ENCODE data around the gene NELL1. TPM values are rescaled to one million over a fixed set of nuclear protein-coding genes. Genes with fewer than 3 reads are reported as not detected.

Gene NELL1
- total and polyA plus RNA-seq, 2 donors (not counting 1 experiment from before 2014, with no cell fraction given): not detected

DNA sequence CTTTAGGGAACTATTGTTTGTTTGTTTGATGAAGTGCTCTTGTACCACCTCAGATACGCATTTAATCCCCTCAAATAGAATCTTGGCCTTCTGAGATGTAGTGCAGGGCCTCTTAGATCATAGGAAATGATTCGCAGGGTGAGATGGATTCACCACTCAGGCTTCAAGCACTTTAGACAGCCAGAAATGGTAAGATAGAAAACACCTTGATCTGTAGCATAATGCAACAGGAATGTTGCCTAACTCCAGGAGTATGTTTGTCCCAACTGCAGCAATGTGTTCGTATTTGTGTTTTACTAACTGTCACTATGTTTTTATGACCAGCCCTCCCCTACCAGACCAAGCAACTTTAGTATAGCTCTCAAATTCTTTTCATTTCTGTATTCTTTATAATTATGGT lies 761.2 kb downstream of the NELL1 start:
- H3K4me1 ChIP-seq (ENCODE audit: control insufficient read depth, extremely low read depth, insufficient read depth, low read length): no peaks in the 10 kb centered on the region
- no peaks in the 10 kb centered on the region for H4K20me1 ChIP-seq (ENCODE audit: control insufficient read depth, extremely low read depth, insufficient read depth, low read length)
- TF ChIP-seq CTCF (conservative IDR thresholded peaks at IDR 0.05 in 1 of 2, IDR thresholded peaks at IDR 0.05 in 1 of 2; ENCODE audit: low read depth in 1 of 2, low read length in 2 of 2) (no peak), EZH2 (IDR thresholded peaks at IDR 0.05; ENCODE audit: low read length, missing control alignments) (no peak)
- no peaks in the 10 kb centered on the region for H3K36me3 ChIP-seq (ENCODE audit: control insufficient read depth, insufficient read depth, low read length)
- no peak overlapping the region for H2AFZ ChIP-seq (ENCODE audit: low read length)
- H3K9me3 ChIP-seq (ENCODE audit: control insufficient read depth, insufficient read depth, low read depth, low read length): no peaks in the 10 kb centered on the region
- H3K9ac ChIP-seq (ENCODE audit: insufficient read depth, low read length): no peak overlapping the region
- H3K27ac ChIP-seq (ENCODE audit: insufficient read depth, low read length): no peak overlapping the region
- no peaks in the 10 kb centered on the region for H3K79me2 ChIP-seq (ENCODE audit: control insufficient read depth, insufficient read depth, low read length)
- H3K4me2 ChIP-seq (ENCODE audit: extremely low read depth, insufficient read depth, low read length): no peak overlapping the region
- H3K27me3 ChIP-seq (ENCODE audit: control insufficient read depth, insufficient read depth, low read length): no peaks in the 10 kb centered on the region
- H3K4me3 ChIP-seq (replicated peaks in 1 of 4; ENCODE audit: control extremely low read depth in 1 of 4, insufficient read depth in 1 of 4, low read depth in 3 of 4, low read length in 4 of 4): no peak overlapping the region
- DNase-seq (ENCODE audit: low read depth in 2 of 2): no peak

DNA sequence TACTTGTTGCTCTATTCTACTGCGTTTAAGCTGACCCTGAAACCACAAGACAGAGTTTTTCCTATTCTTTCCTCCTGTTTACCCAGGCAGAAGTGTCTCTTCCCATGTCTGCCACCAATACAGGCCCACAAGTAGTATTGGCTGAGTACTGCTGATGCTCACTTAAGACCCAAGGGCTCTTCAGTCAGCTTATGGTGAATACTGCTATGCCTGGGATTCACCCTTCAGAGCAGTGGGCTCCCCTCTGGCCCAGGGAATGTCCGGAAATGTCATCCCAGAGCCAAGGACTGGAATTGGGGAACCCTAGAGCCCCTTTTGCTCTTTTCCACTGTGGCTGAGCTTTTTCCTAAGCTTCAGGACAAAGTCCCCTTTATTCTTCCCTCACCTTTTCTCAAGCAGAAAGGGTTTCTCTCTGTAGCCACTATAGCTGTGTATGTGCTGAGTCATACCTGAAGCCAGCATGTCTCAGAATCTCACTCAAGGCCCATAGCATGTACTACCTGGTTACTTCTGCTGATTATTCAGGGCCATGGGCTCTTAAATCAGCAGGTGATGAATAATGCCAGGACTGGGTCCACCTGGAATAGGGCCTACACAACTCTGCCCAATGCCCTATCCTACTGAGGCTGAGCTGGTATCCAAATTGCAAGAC lies 777.7 kb downstream of the NELL1 start:
- H3K79me2 ChIP-seq (ENCODE audit: control insufficient read depth, insufficient read depth, low read length): no peaks in the 10 kb centered on the region
- no peak overlapping the region for H3K4me2 ChIP-seq (ENCODE audit: extremely low read depth, insufficient read depth, low read length)
- DNase-seq (ENCODE audit: low read depth in 2 of 2): no peak
- H3K9me3 ChIP-seq (ENCODE audit: control insufficient read depth, insufficient read depth, low read depth, low read length): no peaks in the 10 kb centered on the region
- H3K4me1 ChIP-seq (ENCODE audit: control insufficient read depth, extremely low read depth, insufficient read depth, low read length): no peaks in the 10 kb centered on the region
- no peaks in the 10 kb centered on the region for H3K27me3 ChIP-seq (ENCODE audit: control insufficient read depth, insufficient read depth, low read length)
- H3K27ac ChIP-seq (ENCODE audit: insufficient read depth, low read length): no peak overlapping the region
- no peak overlapping the region for H2AFZ ChIP-seq (ENCODE audit: low read length)
- H3K4me3 ChIP-seq (replicated peaks in 1 of 4; ENCODE audit: control extremely low read depth in 1 of 4, insufficient read depth in 1 of 4, low read depth in 3 of 4, low read length in 4 of 4): no peak overlapping the region
- no peaks in the 10 kb centered on the region for H3K36me3 ChIP-seq (ENCODE audit: control insufficient read depth, insufficient read depth, low read length)
- TF ChIP-seq EZH2 (IDR thresholded peaks at IDR 0.05; ENCODE audit: low read length, missing control alignments) (no peak), CTCF (conservative IDR thresholded peaks at IDR 0.05 in 1 of 2, IDR thresholded peaks at IDR 0.05 in 1 of 2; ENCODE audit: low read depth in 1 of 2, low read length in 2 of 2) (no peak)
- H3K9ac ChIP-seq (ENCODE audit: insufficient read depth, low read length): no peak overlapping the region
- no peaks in the 10 kb centered on the region for H4K20me1 ChIP-seq (ENCODE audit: control insufficient read depth, extremely low read depth, insufficient read depth, low read length)

GRCh38 chr11:21447871-21448270 lies 778.5 kb downstream of the NELL1 start:
- no peak overlapping the region for H3K9ac ChIP-seq (ENCODE audit: insufficient read depth, low read length)
- no peak for DNase-seq (ENCODE audit: low read depth in 2 of 2)
- H3K79me2 ChIP-seq (ENCODE audit: control insufficient read depth, insufficient read depth, low read length): no peaks in the 10 kb centered on the region
- no peak overlapping the region for H2AFZ ChIP-seq (ENCODE audit: low read length)
- no peak overlapping the region for H3K4me2 ChIP-seq (ENCODE audit: extremely low read depth, insufficient read depth, low read length)
- H3K4me1 ChIP-seq (ENCODE audit: control insufficient read depth, extremely low read depth, insufficient read depth, low read length): no peaks in the 10 kb centered on the region
- no peaks in the 10 kb centered on the region for H3K36me3 ChIP-seq (ENCODE audit: control insufficient read depth, insufficient read depth, low read length)
- no peak overlapping the region for H3K27ac ChIP-seq (ENCODE audit: insufficient read depth, low read length)
- no peaks in the 10 kb centered on the region for H4K20me1 ChIP-seq (ENCODE audit: control insufficient read depth, extremely low read depth, insufficient read depth, low read length)
- no peaks in the 10 kb centered on the region for H3K9me3 ChIP-seq (ENCODE audit: control insufficient read depth, insufficient read depth, low read depth, low read length)
- TF ChIP-seq EZH2 (IDR thresholded peaks at IDR 0.05; ENCODE audit: low read length, missing control alignments) (no peak), CTCF (conservative IDR thresholded peaks at IDR 0.05 in 1 of 2, IDR thresholded peaks at IDR 0.05 in 1 of 2; ENCODE audit: low read depth in 1 of 2, low read length in 2 of 2) (no peak)
- no peaks in the 10 kb centered on the region for H3K27me3 ChIP-seq (ENCODE audit: control insufficient read depth, insufficient read depth, low read length)
- no peak overlapping the region for H3K4me3 ChIP-seq (replicated peaks in 1 of 4; ENCODE audit: control extremely low read depth in 1 of 4, insufficient read depth in 1 of 4, low read depth in 3 of 4, low read length in 4 of 4)
